Measurements from ENCODE around the gene DTHD1.

DNA sequence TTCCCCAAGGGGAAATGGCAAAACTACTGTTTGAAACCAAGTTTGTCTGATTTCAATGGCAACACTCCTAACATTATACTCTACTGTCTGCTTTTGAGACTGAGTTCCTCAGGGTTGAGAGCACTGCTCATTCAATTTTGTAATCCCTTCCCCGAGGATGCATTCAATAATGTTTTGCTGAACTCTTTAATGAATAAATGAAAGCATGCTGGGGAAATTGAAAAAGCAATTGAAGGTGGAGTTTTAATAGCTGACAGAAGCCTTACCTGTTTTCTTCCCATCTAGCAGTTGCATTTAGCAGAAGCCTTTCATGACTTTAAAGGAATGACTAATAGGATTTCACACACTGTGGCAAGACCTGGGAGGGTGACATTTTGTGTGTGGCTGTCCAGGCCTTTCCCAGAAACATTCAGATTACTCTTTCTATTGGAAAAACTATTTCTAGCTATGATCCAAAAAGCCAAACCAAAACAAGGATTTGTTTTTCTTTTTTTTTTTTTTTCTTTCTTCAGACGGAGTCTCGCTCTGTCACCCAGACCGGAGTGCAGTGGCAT, 45.1 kb downstream of the DTHD1 start:
- TF ChIP-seq CTCF (IDR thresholded peaks at IDR 0.05 in 2 of 3, conservative IDR thresholded peaks at IDR 0.05 in 1 of 3; ENCODE audit: borderline replicate concordance in 1 of 3, insufficient read depth in 1 of 3, low read depth in 2 of 3, low read length in 2 of 3): no peak
- TF ChIP-seq YY1 (IDR thresholded peaks at IDR 0.05; ENCODE audit: extremely low read depth, insufficient replicate concordance, low read depth, low read length): no peak
- no peak for TF ChIP-seq POLR2AphosphoS5 (IDR thresholded peaks at IDR 0.05; ENCODE audit: low read depth, low read length)

Data from HCT116 (cell line).